ELF-1 (cell line): ENCODE measurements around the gene MPND.

Experiments used
- DNase-seq: peaks from one replicate; pipeline ENCODE4 v3.0.0-alpha.2; 2016; ENCODE audit warnings: low read depth, low spot score

The MPND gene

GRCh38 chr19:4320419-4320818, 22.9 kb upstream of the MPND start:
- no peak for DNase-seq

- DNase-seq, result peak; percentile 64
Observed at GRCh38 chr19:4322942-4323665, 20.3 kb upstream of the MPND start.

GRCh38 chr19:4323692-4324091, 19.7 kb upstream of the MPND start:
- no peak for DNase-seq

- no peak for DNase-seq
Observed at GRCh38 chr19:4324228-4324627, 19.1 kb upstream of the MPND start.

GRCh38 chr19:4326215-4326836, 17.0 kb upstream of the MPND start:
- no peak for DNase-seq

GRCh38 chr19:4326837-4327251, 16.5 kb upstream of the MPND start:
- DNase-seq, result peak; percentile 72

GRCh38 chr19:4327252-4327876, 16.0 kb upstream of the MPND start:
- DNase-seq, result peak; percentile 94

- no peak for DNase-seq
Observed at GRCh38 chr19:4327877-4328242, 15.5 kb upstream of the MPND start.

- peak; percentile 91 for DNase-seq
Observed at GRCh38 chr19:4328243-4328990, 14.9 kb upstream of the MPND start.

GRCh38 chr19:4328991-4329681, 14.2 kb upstream of the MPND start:
- DNase-seq, result peak; percentile 91

GRCh38 chr19:4329858-4330257, 13.5 kb upstream of the MPND start:
- DNase-seq, result no peak

- no peak for DNase-seq
Observed at GRCh38 chr19:4334929-4335570, 8.3 kb upstream of the MPND start.

- peak; percentile 51 for DNase-seq
Observed at GRCh38 chr19:4337906-4338440, 5.4 kb upstream of the MPND start.

GRCh38 chr19:4338441-4339355, 4.7 kb upstream of the MPND start, which contains the start of gene STAP2:
Gene STAP2, minus strand, starts transcription at chr19:4338827. Its CDS starts 74 bp downstream, at chr19:4338753.
- peak; percentile 83 for DNase-seq

GRCh38 chr19:4342314-4342614, 1.1 kb upstream of the MPND start:
- no peak for DNase-seq

GRCh38 chr19:4342615-4343369, 570 bp upstream of the MPND start:
- peak; percentile 100 for DNase-seq

- no peak for DNase-seq
Observed at GRCh38 chr19:4345342-4346019, 2.1 kb downstream of the MPND start.

- no peak for DNase-seq
Observed at GRCh38 chr19:4346020-4346383, 2.6 kb downstream of the MPND start.

GRCh38 chr19:4347521-4347920, 4.2 kb downstream of the MPND start:
- no peak for DNase-seq
